H1 (cell line): Measurements from ENCODE around the gene GMPR. TPM values are rescaled to one million over a fixed set of nuclear protein-coding genes. Genes with fewer than 3 reads are reported as not detected.

Source experiments
- CTCF ChIA-PET: fragments of 300-600 bp; sonication (Branson Sonifier 250); formaldehyde crosslinking; loops from one replicate; lab custom pipeline; 2021; ENCODE audit not compliant: partially characterized antibody; lab: Charles Lee
- POLR2A ChIA-PET: fragments of 300-600 bp; sonication (Branson Sonifier 250); formaldehyde crosslinking; loops from one replicate; lab custom pipeline; 2021; ENCODE audit warnings: inconsistent platforms; ENCODE audit not compliant: partially characterized antibody; lab: Charles Lee
- DNase-seq, 2 experiments: peaks; one replicate each; pipeline versions ENCODE4 v3.0.0 to v3.0.0-alpha.2; 2010 to 2022; ENCODE audit warnings: low spot score in 2 of 2, low read depth in 1 of 2, mixed read lengths in 1 of 2
- FAIRE-seq: peaks from 2 replicates; lab custom pipeline; 2011; peaks lifted over from hg19 to GRCh38; lab: Jason Lieb, UNC
- H2AFZ ChIP-seq: 2 replicates; pipeline ENCODE4 v1.8.1; 2012; ENCODE audit warnings: low read length, inconsistent platforms
- H2AK5ac ChIP-seq: 2 replicates; pipeline ENCODE4 v1.6.1; 2013; ENCODE audit warnings: low read depth, low read length
- H2BK120ac ChIP-seq: replicated peaks from 2 replicates; pipeline ENCODE3; 2013; ENCODE audit warnings: low read depth, low read length, inconsistent platforms
- H2BK12ac ChIP-seq: 2 replicates; pipeline ENCODE4 v1.6.1; 2013; ENCODE audit warnings: low read depth, low read length
- H2BK15ac ChIP-seq: 2 replicates; pipeline ENCODE4 v1.6.1; 2013; ENCODE audit warnings: low read length
- H2BK20ac ChIP-seq: 2 replicates; pipeline ENCODE4 v1.6.1; 2013; ENCODE audit warnings: low read length
- H2BK5ac ChIP-seq: 2 replicates; pipeline ENCODE4 v1.6.1; 2013; ENCODE audit warnings: low read depth, low read length
- H3K14ac ChIP-seq: 2 replicates; pipeline ENCODE4 v1.6.1; 2013; ENCODE audit warnings: inconsistent platforms; ENCODE audit not compliant: insufficient read length
- H3K18ac ChIP-seq: 2 replicates; pipeline ENCODE4 v1.6.1; 2013; ENCODE audit warnings: low read length; ENCODE audit errors: extremely low read depth
- H3K23ac ChIP-seq: 2 replicates; pipeline ENCODE4 v1.6.1; 2013; ENCODE audit warnings: inconsistent platforms; ENCODE audit not compliant: insufficient read length
- H3K23me2 ChIP-seq: 2 replicates; pipeline ENCODE4 v1.6.1; 2013; ENCODE audit warnings: low read depth, low read length
- H3K27ac ChIP-seq: 2 replicates; pipeline ENCODE4 v1.6.1; 2011; ENCODE audit warnings: low read depth, low read length, inconsistent platforms
- H3K27me3 ChIP-seq, 4 experiments: replicated peaks in 1 of 4; 1 replicate in 1 of 4; 2 replicates in 3 of 4; pipeline versions ENCODE4 v1.6.1 to v1.8.1; 2011 to 2013; ENCODE audit warnings: low read length in 3 of 4, mild to moderate bottlenecking in 3 of 4, inconsistent platforms in 2 of 4, mixed read lengths in 2 of 4, moderate library complexity in 1 of 4; ENCODE audit not compliant: control insufficient read depth in 3 of 4, insufficient read depth in 3 of 4; ENCODE audit errors: extremely low read depth in 1 of 4
- H3K36me3 ChIP-seq, 4 experiments: 2 replicates each; pipeline versions ENCODE4 v1.6.1 to v1.8.1; 2011 to 2013; ENCODE audit warnings: mild to moderate bottlenecking in 4 of 4, low read length in 3 of 4, moderate library complexity in 2 of 4, control low read depth in 1 of 4, inconsistent platforms in 1 of 4; ENCODE audit not compliant: insufficient read depth in 4 of 4, control insufficient read depth in 2 of 4
- H3K4ac ChIP-seq: replicated peaks from 2 replicates; pipeline ENCODE3; 2013; ENCODE audit warnings: low read length, low read depth, mixed read lengths, inconsistent platforms; ENCODE audit not compliant: insufficient read length
- H3K4me1 ChIP-seq, 4 experiments: replicated peaks in 1 of 4; 1 replicate in 1 of 4; 2 replicates in 3 of 4; pipeline versions ENCODE4 v1.6.1 to v1.8.1; 2011 to 2013; ENCODE audit warnings: low read length in 3 of 4, inconsistent platforms in 2 of 4, mixed read lengths in 1 of 4; ENCODE audit not compliant: insufficient read depth in 4 of 4, control insufficient read depth in 3 of 4
- H3K4me2 ChIP-seq, 2 experiments: 2 replicates each; pipeline versions ENCODE4 v1.6.1 to v1.8.1; 2011 to 2013; ENCODE audit warnings: low read depth in 2 of 2, low read length in 2 of 2, control low read depth in 1 of 2, inconsistent platforms in 1 of 2, mild to moderate bottlenecking in 1 of 2; ENCODE audit not compliant: insufficient read depth in 1 of 2
- H3K4me3 ChIP-seq, 4 experiments: fragments of 200-600, 300-600 bp in 1 of 4; sonication (generic), shearing (Covaris generic), sonication (Bioruptor Twin) in 1 of 4; 2 replicates each; pipeline versions ENCODE4 v1.5.1 to v1.8.1; 2011 to 2016; ENCODE audit warnings: low read length in 4 of 4, low read depth in 3 of 4, control low read depth in 2 of 4, inconsistent platforms in 2 of 4, mild to moderate bottlenecking in 2 of 4, mixed read lengths in 1 of 4, moderate library complexity in 1 of 4; ENCODE audit not compliant: insufficient read depth in 2 of 4; ENCODE audit errors: extremely low read depth in 1 of 4
- H3K56ac ChIP-seq: replicated peaks from 2 replicates; pipeline ENCODE3; 2013; ENCODE audit warnings: low read depth, mild to moderate bottlenecking, mixed read lengths, low read length, inconsistent platforms; ENCODE audit not compliant: insufficient read length
- H3K79me1 ChIP-seq: 2 replicates; pipeline ENCODE4 v1.6.1; 2013; ENCODE audit warnings: low read depth, low read length, control low read depth
- H3K79me2 ChIP-seq, 2 experiments: 2 replicates each; pipeline versions ENCODE4 v1.6.1 to v1.8.1; 2012 to 2013; ENCODE audit warnings: low read length in 2 of 2, mild to moderate bottlenecking in 2 of 2, inconsistent platforms in 1 of 2; ENCODE audit not compliant: insufficient read depth in 2 of 2, control insufficient read depth in 1 of 2
- H3K9ac ChIP-seq, 4 experiments: replicated peaks in 1 of 4; 1 replicate in 1 of 4; 2 replicates in 3 of 4; pipeline versions ENCODE4 v1.6.1 to v1.8.1; 2011 to 2013; ENCODE audit warnings: low read depth in 3 of 4, low read length in 3 of 4, control low read depth in 2 of 4, mild to moderate bottlenecking in 2 of 4, moderate library complexity in 2 of 4, inconsistent platforms in 1 of 4; ENCODE audit errors: extremely low read depth in 1 of 4
- H3K9me3 ChIP-seq, 2 experiments: 2 replicates each; pipeline versions ENCODE4 v1.6.1 to v1.8.1; 2012 to 2013; ENCODE audit warnings: mild to moderate bottlenecking in 2 of 2, moderate library complexity in 2 of 2, control low read depth in 1 of 2, inconsistent platforms in 1 of 2, low read depth in 1 of 2, low read length in 1 of 2, mixed read lengths in 1 of 2; ENCODE audit not compliant: insufficient read depth in 2 of 2
- H4K20me1 ChIP-seq, 2 experiments: replicated peaks in 1 of 2; 2 replicates each; pipeline versions ENCODE3 to v1.8.1; 2011 to 2013; ENCODE audit warnings: inconsistent platforms in 2 of 2, low read length in 2 of 2, mild to moderate bottlenecking in 1 of 2; ENCODE audit not compliant: insufficient read depth in 2 of 2, control insufficient read depth in 1 of 2
- H4K5ac ChIP-seq: 2 replicates; pipeline ENCODE4 v1.6.1; 2013; ENCODE audit warnings: low read length, low read depth, mixed read lengths, inconsistent platforms; ENCODE audit not compliant: insufficient read length
- H4K8ac ChIP-seq: 2 replicates; pipeline ENCODE4 v1.8.0; 2013; ENCODE audit warnings: mild to moderate bottlenecking, moderate library complexity, low read length, inconsistent platforms; ENCODE audit not compliant: insufficient read depth; ENCODE audit errors: extremely low read depth
- H4K91ac ChIP-seq: replicated peaks from 2 replicates; pipeline ENCODE3; 2013; ENCODE audit warnings: low read length, mixed read lengths, inconsistent platforms; ENCODE audit not compliant: insufficient read length
- CHD2 ChIP-seq: IDR thresholded peaks from 2 replicates; pipeline ENCODE4 v1.6.1; 2012; ENCODE audit warnings: low read length, improper control_type of control experiment
- CREB1 ChIP-seq: IDR thresholded peaks from 2 replicates; pipeline ENCODE4 v1.6.1; 2012; ENCODE audit warnings: inconsistent platforms
- GABPA ChIP-seq: IDR thresholded peaks from 2 replicates; pipeline ENCODE4 v1.6.1; 2011; ENCODE audit warnings: mild to moderate bottlenecking, low read length, moderate library complexity, borderline replicate concordance; ENCODE audit not compliant: insufficient read depth
- JUND ChIP-seq: IDR thresholded peaks from 2 replicates; pipeline ENCODE4 v1.6.1; 2011; ENCODE audit warnings: mild to moderate bottlenecking, improper control_type of control experiment, low read length
- RXRA ChIP-seq: IDR thresholded peaks from 2 replicates; pipeline ENCODE4 v1.6.1; 2011; ENCODE audit warnings: low read depth, mild to moderate bottlenecking, low read length, moderate library complexity; ENCODE audit not compliant: insufficient read depth
- SIN3A ChIP-seq, 2 experiments: IDR thresholded peaks in 1 of 2; conservative IDR thresholded peaks in 1 of 2; 2 replicates each; pipeline ENCODE4 v1.6.1; 2011 to 2012; ENCODE audit warnings: low read length in 2 of 2, improper control_type of control experiment in 1 of 2, low read depth in 1 of 2, mild to moderate bottlenecking in 1 of 2
- SP1 ChIP-seq: IDR thresholded peaks from 2 replicates; pipeline ENCODE4 v1.6.1; 2011; ENCODE audit warnings: low read depth, low read length
- SP2 ChIP-seq: IDR thresholded peaks from 2 replicates; pipeline ENCODE4 v1.6.1; 2012; ENCODE audit warnings: mild to moderate bottlenecking, low read length, inconsistent platforms
- SRF ChIP-seq: IDR thresholded peaks from 2 replicates; pipeline ENCODE4 v1.6.1; 2011; ENCODE audit warnings: mild to moderate bottlenecking, low read depth, low read length, moderate library complexity
- TAF1 ChIP-seq: IDR thresholded peaks from 2 replicates; pipeline ENCODE4 v1.6.1; 2011; ENCODE audit warnings: mild to moderate bottlenecking, low read depth, low read length
- YY1 ChIP-seq: IDR thresholded peaks from 2 replicates; pipeline ENCODE4 v1.6.1; 2011; ENCODE audit warnings: low read depth, mild to moderate bottlenecking, low read length
- WGBS, 2 experiments: shearing (Covaris generic) in 1 of 2; methylation state at CpG; one replicate each; pipeline versions ENCODE4 v1.1.6 to v1.1.7; 2013 to 2015; ENCODE audit warnings: low lambda C conversion rate in 2 of 2, mixed read lengths in 2 of 2, inconsistent platforms in 1 of 2, low coverage in 1 of 2, missing lambda C conversion rate in 1 of 2; ENCODE audit not compliant: insufficient replicate concordance in 2 of 2, insufficient coverage in 1 of 2, insufficient read length in 1 of 2; ENCODE audit errors: extremely low coverage in 1 of 2, missing lambda C conversion rate in 1 of 2; 5-methylcytosine and 5-hydroxymethylcytosine counted together
- polyA plus RNA-seq, 7 experiments: library from polyadenylated mRNA; depleted of rRNA in 3 of 7; stranded (reverse) in 5 of 7; unstranded in 2 of 7; fragments of >200 nt in 5 of 7; fragments of 200-250 nt in 2 of 7; gene quantifications; 1 replicate in 5 of 7; 2 replicates in 1 of 7; 4 replicates in 1 of 7; pipeline versions ENCODE4 v1.2.1 to v1.2.3, GENCODE V29; 2011 to 2013; ENCODE audit warnings: missing spikeins in 2 of 7, mixed read lengths in 2 of 7
- total RNA-seq: library from RNA; stranded (reverse); fragmentation: NEBNext Ultra II Directional; extraction: Animal tissue kit (Norgen Biotek cat#: 25700); gene quantifications from 2 replicates; pipeline ENCODE4 v1.2.1, GENCODE V29; 2021
- TF ChIP-seq, protein P1 (sequence below): IDR thresholded peaks from 2 replicates; pipeline ENCODE4 v1.6.1; 2011; ENCODE audit warnings: low read depth, mild to moderate bottlenecking, low read length; ENCODE audit not compliant: insufficient read depth
- TF ChIP-seq, protein P2 (sequence below): IDR thresholded peaks from 2 replicates; pipeline ENCODE4 v1.6.1; 2012; ENCODE audit warnings: inconsistent platforms
- TF ChIP-seq, protein P3 (sequence below): IDR thresholded peaks from 2 replicates; pipeline ENCODE4 v1.6.1; 2012; ENCODE audit warnings: inconsistent platforms

The GMPR gene
- total and polyA plus RNA-seq, 2 of the 8 experiments (the other 6 are each of a cell fraction or from before 2014, with no cell fraction given): 0.99 to 1.2 TPM

DNA sequence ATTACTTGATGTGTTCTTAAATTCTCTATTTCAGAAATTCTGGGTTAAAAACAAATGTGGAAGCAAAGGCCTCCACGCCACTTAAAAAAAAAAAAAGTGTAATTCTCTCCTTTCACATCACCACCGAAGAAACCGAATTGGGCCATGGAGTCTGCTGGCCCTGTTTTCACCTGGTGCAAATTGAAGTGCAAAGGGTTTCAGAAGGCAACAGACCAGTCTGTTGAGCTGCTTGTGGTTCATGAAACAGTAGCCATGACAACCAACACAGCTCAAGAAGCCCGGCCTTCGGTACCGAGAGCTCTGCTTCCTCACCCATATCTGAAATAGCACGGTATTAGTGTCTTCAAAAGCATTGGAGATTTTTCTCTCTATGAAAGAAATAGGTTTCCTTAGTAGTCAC, 63.1 kb downstream of the GMPR start:
- H2BK15ac ChIP-seq: no peak overlapping the region
- FAIRE-seq: no peak
- 88% methylated on average over 7 of the region's 7 CpGs; no CpG with 5 or more reads in 1 of the 2 experiments for WGBS, 2 experiments
- TF ChIP-seq, protein P1, sequence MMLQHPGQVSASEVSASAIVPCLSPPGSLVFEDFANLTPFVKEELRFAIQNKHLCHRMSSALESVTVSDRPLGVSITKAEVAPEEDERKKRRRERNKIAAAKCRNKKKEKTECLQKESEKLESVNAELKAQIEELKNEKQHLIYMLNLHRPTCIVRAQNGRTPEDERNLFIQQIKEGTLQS: no peak
- no peak for TF ChIP-seq YY1
- TF ChIP-seq SIN3A (conservative IDR thresholded peaks at IDR 0.05 in 1 of 2, IDR thresholded peaks at IDR 0.05 in 1 of 2; ENCODE audit: low read depth in 1 of 2, low read length in 2 of 2): no peak
- no peak for TF ChIP-seq CREB1
- TF ChIP-seq, protein P2, sequence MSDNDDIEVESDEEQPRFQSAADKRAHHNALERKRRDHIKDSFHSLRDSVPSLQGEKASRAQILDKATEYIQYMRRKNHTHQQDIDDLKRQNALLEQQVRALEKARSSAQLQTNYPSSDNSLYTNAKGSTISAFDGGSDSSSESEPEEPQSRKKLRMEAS: no peak
- no peak for TF ChIP-seq SP1
- no peak for TF ChIP-seq SRF
- TF ChIP-seq SP2: no peak
- TF ChIP-seq RXRA: no peak
- TF ChIP-seq GABPA: no peak
- no peak for TF ChIP-seq CHD2
- TF ChIP-seq JUND: no peak
- no peak for TF ChIP-seq TAF1
- TF ChIP-seq, protein P3, sequence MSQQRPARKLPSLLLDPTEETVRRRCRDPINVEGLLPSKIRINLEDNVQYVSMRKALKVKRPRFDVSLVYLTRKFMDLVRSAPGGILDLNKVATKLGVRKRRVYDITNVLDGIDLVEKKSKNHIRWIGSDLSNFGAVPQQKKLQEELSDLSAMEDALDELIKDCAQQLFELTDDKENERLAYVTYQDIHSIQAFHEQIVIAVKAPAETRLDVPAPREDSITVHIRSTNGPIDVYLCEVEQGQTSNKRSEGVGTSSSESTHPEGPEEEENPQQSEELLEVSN: no peak

More for the DNA sequence above, 63.1 kb downstream of the GMPR start:
- Histone ChIP-seq H3K9ac (no peak overlapping the region), H4K5ac (no peak overlapping the region), H3K4me1 (peaks cover 0 to 18% (median 12%) of the 10 kb centered on the region in 4 experiments; a peak in 6 of 7 replicates), H2AFZ (no peak overlapping the region), H3K4ac (no peak overlapping the region), H2AK5ac (no peak overlapping the region), H2BK12ac (no peak overlapping the region), H2BK20ac (no peak overlapping the region), H3K36me3 (no peaks in the 10 kb centered on the region), H2BK5ac (no peak overlapping the region), H3K27ac (no peak overlapping the region), H3K4me2 (no peak overlapping the region), H3K14ac (no peak overlapping the region), H2BK120ac (no peak overlapping the region), H4K91ac (no peak overlapping the region), H3K4me3 (no peak overlapping the region), H3K23me2 (peaks cover 7% of the 10 kb centered on the region), H3K56ac (no peak overlapping the region), H3K27me3 (no peaks in the 10 kb centered on the region), H3K9me3 (no peaks in the 10 kb centered on the region), H4K20me1 (no peaks in the 10 kb centered on the region), H3K23ac (no peak overlapping the region), H3K79me2 (no peaks in the 10 kb centered on the region), H3K18ac (no peak overlapping the region), H4K8ac (no peak overlapping the region), H3K79me1 (no peaks in the 10 kb centered on the region)
- CTCF ChIA-PET: interaction anchor here (0.8 to 3.6 kb wide), 4 partner anchors 11 to 31 kb away, joined by 3 to 16 read pairs (median 3); no protein-coding TSS in a partner anchor
- no peak for DNase-seq
- POLR2A ChIA-PET: no interaction called here
